ENCODE measurements around the gene ROR1. TPM values are rescaled to one million over a fixed set of nuclear protein-coding genes. Genes with fewer than 3 reads are reported as not detected.
"Not testable (repeated sequence)": the region's sequence is repeated elsewhere in the genome, so short reads cannot be mapped to it uniquely, and the experiment has no call there.

ROR1 gene
- total RNA-seq, 4 donors from 2014 or later = 2.6 to 37.6 (median 11.5) TPM

DNA sequence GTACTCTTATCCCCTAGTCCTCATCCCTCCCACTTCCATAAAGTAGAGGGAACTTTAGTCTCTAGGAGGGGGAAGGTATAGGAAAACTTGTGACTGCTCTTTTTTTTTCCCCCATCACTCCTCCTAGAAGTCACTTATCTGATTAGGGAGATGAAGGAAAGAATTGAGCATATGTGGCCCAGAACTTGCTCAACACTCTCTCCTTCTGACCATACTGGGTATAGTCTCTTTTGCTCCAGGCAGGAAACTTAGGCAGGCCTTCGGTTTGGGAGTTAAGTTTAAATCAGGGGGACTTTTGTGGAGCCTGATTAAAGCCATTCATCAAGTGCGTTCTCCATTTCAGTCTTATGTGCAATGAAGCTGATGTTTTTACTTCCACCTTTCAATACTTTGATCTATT, 435.4 kb downstream of the ROR1 start:
- Histone ChIP-seq H3K27me3 (no peaks in the 10 kb centered on the region), H3K27ac (no peak overlapping the region), H3K9me3 (no peaks in the 10 kb centered on the region), H3K36me3 (no peaks in the 10 kb centered on the region), H3K4me3 (no peak overlapping the region), H3K4me1 (no peaks in the 10 kb centered on the region)
- TF ChIP-seq CTCF (IDR thresholded peaks at IDR 0.05) (no peak), POLR2A (IDR thresholded peaks at IDR 0.05) (no peak)
- intact Hi-C loops (cut with DNase I; ENCODE audit: low total_unique reads) = no loop called here
- no peak for DNase-seq

- intact Hi-C loops (cut with DNase I; ENCODE audit: low total_unique reads) = no loop called here
- no peak for TF ChIP-seq CTCF (IDR thresholded peaks at IDR 0.05)
- TF ChIP-seq POLR2A (IDR thresholded peaks at IDR 0.05) = no peak
- H3K4me3 ChIP-seq = no peak overlapping the region
- H3K4me1 ChIP-seq = no peaks in the 10 kb centered on the region
- no peak overlapping the region for H3K27ac ChIP-seq
- no peaks in the 10 kb centered on the region for H3K36me3 ChIP-seq
- DNase-seq = no peak
- H3K9me3 ChIP-seq = no peaks in the 10 kb centered on the region
- H3K27me3 ChIP-seq = no peaks in the 10 kb centered on the region
Measured at GRCh38 chr1:64212031-64212430, 438.2 kb downstream of the ROR1 start.

DNA sequence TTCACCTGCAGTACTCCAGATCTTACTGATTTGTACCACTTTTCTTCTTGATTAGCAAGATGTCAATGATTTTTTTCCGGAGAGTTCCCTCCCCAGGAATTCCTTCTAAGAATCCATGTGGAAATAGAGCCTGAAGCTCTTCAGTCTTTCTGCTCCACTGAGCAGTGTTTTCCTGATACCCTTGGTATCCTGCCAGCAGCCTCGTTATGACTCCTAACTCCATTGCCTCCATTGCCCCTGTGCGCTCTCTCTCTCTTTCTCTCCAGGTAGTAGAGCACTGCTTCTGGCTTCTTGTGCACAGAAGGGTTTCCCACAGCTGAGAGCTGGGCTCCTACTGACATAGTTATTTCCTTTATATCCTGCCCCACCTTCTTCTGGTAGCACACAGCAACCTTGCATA, 441.8 kb downstream of the ROR1 start:
- no peaks in the 10 kb centered on the region for H3K9me3 ChIP-seq
- TF ChIP-seq POLR2A (IDR thresholded peaks at IDR 0.05) (no peak), CTCF (IDR thresholded peaks at IDR 0.05) (no peak)
- H3K27ac ChIP-seq = no peak overlapping the region
- H3K4me1 ChIP-seq = no peaks in the 10 kb centered on the region
- intact Hi-C loops (cut with DNase I; ENCODE audit: low total_unique reads) = no loop called here
- no peaks in the 10 kb centered on the region for H3K36me3 ChIP-seq
- H3K27me3 ChIP-seq = no peaks in the 10 kb centered on the region
- H3K4me3 ChIP-seq = no peak overlapping the region
- DNase-seq = no peak

DNA sequence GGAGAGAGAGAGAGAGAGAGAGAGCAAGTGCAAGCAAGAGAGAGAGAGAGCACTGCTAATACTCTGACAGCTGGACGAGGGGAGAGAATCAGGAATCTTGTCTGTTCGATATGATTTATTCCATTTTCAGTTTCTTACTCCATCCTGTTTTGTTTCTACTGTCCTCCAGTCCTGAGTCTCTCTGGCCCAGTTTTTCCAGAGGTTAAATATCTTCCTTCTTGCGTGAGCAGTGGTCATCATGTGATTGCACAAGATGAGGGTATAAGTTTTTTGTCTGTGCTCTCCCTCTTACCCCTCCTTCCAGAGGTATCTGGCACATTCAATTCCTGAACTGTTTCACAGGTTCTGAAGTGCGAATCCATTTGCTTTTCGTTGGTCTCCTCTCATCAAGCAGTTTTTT, 446.4 kb downstream of the ROR1 start:
- Histone ChIP-seq H3K36me3 (no peaks in the 10 kb centered on the region), H3K27ac (no peak overlapping the region), H3K4me1 (no peaks in the 10 kb centered on the region), H3K27me3 (no peaks in the 10 kb centered on the region), H3K4me3 (no peak overlapping the region), H3K9me3 (no peaks in the 10 kb centered on the region)
- no peak for DNase-seq
- intact Hi-C loops (cut with DNase I; ENCODE audit: low total_unique reads) = no loop called here
- TF ChIP-seq POLR2A (IDR thresholded peaks at IDR 0.05) = no peak

- Histone ChIP-seq H3K4me3 (no peak overlapping the region), H3K4me1 (no peaks in the 10 kb centered on the region), H3K27ac (no peak overlapping the region), H3K9me3 (no peaks in the 10 kb centered on the region), H3K36me3 (no peaks in the 10 kb centered on the region), H3K27me3 (no peaks in the 10 kb centered on the region)
- DNase-seq = no peak
- TF ChIP-seq POLR2A (IDR thresholded peaks at IDR 0.05) (no peak), CTCF (IDR thresholded peaks at IDR 0.05) (no peak)
- intact Hi-C loops (cut with DNase I; ENCODE audit: low total_unique reads) = no loop called here
Measured at GRCh38 chr1:64223329-64224151, 449.7 kb downstream of the ROR1 start.

DNA sequence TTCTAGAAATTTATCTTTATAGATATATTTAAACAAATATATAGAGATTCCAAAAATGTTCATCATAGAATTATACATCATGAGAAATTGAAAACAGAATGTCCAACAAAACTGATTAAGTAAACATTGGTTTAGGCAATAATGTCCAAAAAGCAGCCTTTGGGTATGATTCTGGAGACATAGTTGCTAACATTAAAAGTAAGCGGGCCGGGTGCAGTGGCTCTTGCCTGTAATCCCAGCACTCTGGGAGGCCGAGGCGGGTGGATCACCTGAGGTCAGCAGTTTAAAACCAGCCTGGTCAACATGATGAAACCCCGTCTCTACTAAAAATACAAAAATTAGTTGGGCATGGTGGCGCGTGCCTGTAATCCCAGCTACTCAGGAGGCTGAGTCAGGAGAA, 450.4 kb downstream of the ROR1 start:
- DNase-seq; H3K9me3 ChIP-seq; H3K27me3 ChIP-seq; H3K4me1 ChIP-seq; H3K36me3 ChIP-seq; intact Hi-C loops (cut with DNase I; ENCODE audit: low total_unique reads); H3K27ac ChIP-seq; H3K4me3 ChIP-seq: not testable (repeated sequence)

Measured in uterus (tissue), 4 donors.